Inflammatory macrophage treated with lipopolysaccharide for 4 hours (primary cell): Measurements from ENCODE around the gene STK38L.

Experiments used
- DNase-seq: peaks from one replicate; pipeline ENCODE4 v3.0.0-alpha.2; 2020

Gene STK38L

GRCh38 chr12:27330846-27331245 is 86.8 kb downstream of the STK38L start:
- no peak for DNase-seq

- peak; percentile 94 for DNase-seq
Observed at GRCh38 chr12:27331291-27331926, 87.3 kb downstream of the STK38L start.

DNA sequence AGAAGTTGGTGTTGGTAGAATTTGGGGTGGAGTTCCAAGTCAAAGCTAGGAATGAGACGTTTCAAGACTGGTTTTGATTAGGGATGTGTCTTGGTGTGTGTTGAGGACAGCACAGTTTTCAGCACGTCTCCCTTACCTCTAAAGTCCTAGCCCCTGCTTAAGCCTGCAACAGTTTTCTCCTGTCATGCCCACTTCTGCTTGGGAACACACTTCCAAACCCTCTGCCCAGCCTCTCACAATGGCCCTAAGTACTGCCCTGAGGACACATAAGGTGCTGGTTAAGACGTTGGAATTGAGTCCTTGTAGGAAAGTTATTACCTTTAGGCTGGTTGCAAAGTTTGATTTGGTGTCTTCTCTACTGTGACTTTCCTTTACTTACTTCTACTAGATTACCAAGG is 87.8 kb downstream of the STK38L start:
- no peak for DNase-seq

GRCh38 chr12:27332407-27332713 is 88.3 kb downstream of the STK38L start:
- no peak for DNase-seq

- peak; percentile 49 for DNase-seq
Observed at GRCh38 chr12:27332714-27333402, 88.8 kb downstream of the STK38L start, which contains the start of gene BMAL2. TSS of gene BMAL2 (plus strand) at chr12:27332836. CDS start at chr12:27333073, 237 bp downstream.

GRCh38 chr12:27333403-27334009 is 89.4 kb downstream of the STK38L start:
- DNase-seq, result peak; percentile 88

DNA sequence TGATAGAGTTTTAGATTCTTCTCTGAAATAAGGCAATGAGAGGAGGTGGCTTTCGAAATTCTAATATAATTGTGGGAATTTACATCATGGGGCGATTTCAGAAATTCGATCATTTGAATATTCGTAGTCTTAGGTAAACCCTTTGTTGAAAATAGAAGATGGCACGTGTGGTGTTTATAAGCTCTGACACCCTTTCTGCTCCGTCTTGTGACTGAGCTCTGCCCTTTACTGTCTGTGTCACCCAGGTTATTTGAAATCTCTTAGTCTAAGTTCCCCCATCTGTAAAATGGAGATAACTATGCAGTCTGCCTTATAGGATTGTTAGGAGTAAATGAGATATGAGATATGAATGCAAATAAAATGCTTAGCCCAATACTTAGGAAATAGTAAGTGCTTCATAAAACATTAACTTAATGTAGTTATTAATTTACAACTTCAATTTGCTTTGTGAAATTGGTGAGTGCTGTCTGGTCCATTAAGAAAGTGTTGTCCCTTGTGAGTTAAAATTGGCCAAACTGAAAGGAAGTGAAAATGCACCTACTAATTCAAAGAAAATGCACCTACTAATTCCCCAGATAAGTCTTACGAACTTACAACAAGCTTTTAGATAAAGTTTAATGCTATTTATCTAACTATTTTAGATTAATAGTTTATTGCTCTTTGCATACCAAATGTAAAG is 90.1 kb downstream of the STK38L start:
- DNase-seq, result peak; percentile 42

DNA sequence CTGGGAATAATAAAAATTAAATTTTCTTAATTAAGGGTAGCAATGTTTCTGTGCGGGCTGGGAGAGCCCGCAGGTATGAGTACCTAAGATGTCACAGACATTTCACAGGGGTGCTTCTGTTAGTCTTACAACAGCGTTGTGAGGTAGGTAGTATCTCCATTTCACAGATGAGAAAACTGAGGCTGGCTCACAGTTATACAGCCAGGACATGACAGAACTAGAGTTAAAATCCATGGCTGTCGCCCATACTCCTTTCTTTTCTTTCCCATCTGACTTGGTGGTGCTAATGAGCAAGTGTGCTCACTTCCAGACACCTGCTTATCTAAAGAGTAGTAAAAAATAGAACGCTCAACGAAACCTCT is 90.6 kb downstream of the STK38L start:
- no peak for DNase-seq

DNA sequence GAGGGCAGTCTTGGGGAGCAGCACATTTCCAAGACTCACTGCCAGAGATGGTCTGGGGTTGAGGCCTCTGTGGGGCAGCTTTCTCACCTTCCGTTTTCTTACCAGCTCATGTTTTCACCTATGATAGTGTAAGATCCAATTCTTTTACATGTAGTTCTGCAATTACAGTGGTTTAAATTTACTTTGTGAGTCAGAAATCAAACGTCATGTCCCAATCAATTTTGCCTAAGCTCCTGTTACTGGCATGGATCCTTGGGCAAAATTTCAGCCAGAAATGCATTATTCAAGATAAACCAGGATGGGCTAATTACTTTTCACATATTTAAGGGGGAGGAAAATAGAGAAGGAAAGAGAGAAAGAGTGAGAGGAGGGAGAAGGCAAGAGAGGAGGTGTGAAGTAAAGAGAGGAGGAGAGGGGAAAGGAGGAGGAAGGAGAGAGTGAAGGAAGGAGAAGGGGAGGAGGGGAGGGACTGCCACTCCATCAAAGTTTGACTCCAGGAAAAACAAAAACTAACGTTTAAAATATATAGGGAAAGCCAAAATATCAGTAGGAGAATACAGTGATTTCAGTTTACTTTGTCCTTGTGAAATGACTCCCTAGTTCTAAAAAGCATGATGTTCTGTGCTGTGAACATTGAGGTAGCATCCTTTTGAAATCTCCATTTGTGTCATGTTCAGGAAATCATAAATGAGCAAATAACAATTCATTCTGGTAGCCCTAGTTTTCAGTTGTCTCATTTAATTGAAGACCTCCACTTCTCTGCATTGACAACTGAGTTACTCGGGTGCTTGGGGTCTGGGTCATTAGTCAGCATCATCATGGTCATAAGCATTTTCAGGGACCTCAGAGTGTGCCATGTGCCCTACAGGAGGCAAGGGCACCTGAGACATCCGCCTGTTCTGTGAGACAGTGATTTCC is 91.5 kb downstream of the STK38L start:
- no peak for DNase-seq

DNA sequence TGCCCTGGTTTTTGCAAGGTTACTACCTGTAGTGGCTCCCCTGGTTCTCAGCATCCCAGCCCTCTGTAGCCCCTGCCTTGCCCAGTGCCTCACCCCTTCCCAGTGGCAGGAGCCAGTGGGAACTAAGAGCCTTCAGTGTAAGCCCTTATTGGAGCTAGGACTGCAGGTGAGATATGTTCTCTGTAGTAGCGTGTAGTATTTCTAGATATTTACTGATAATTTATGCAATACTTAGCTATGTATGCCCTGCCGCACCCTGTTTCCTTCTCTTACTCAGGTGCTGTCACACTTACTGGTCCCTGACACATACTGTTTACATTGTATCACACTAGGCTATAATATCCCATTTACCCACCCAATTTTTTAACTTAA is 92.2 kb downstream of the STK38L start:
- no peak for DNase-seq

DNA sequence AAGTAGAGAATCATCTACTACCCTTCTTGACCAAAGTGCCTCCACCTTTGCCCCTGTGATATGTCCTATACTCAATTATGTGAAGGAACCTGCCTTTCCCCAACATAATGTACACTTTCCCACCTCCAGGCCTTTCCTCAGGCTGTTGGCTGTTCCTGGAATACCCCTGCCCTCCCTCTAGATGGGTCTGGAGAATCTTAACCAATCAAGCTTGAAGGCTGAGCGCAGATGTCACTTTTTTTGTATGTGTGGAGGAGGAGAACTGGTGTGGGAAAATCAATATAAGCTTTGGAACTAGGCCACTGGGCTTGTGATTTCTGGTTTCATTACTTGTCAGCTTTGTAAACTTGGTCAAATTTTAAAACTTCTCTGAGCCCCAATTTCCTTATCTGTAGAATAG is 93.3 kb downstream of the STK38L start:
- DNase-seq, result no peak

GRCh38 chr12:27338473-27338872 is 94.4 kb downstream of the STK38L start:
- peak; percentile 22 for DNase-seq

DNA sequence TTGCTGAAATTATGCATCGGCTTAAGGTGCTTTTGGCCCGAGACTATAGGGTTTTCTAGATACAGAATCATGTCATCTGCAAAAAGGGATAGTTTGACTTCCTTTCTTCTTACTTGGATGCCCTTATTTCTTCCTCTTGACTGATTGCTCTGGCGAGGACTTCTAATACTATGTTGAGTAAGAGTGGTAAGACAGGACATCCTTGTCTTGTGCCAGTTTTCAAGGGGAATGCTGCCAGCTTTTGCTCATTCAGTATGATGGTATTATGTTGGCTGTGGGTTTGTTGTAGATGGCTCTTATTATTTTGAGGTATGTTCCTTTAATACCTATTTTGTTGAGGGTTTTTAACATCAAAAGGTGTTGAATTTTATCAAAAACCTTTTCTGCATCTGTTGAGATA is 96.9 kb downstream of the STK38L start:
- DNase-seq, result no peak

DNA sequence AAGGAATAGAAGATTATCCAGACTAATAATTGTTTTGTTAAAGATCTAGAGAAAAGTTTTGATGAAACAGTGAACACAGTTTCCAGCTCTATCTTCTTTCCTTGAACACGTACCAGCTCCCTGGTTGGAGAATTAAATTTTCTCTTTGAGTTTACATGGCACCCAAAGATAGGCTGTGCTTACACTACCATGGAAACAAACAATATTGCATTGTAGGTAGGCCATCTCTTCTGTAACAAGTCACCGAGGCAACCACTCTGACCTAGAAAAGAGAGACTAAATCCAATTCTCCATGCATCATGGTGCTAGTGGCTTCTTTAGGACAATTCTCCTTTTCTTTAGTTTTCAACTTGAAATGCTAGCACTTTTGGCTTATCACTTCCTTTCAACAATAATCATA is 98.5 kb downstream of the STK38L start:
- DNase-seq, result no peak

DNA sequence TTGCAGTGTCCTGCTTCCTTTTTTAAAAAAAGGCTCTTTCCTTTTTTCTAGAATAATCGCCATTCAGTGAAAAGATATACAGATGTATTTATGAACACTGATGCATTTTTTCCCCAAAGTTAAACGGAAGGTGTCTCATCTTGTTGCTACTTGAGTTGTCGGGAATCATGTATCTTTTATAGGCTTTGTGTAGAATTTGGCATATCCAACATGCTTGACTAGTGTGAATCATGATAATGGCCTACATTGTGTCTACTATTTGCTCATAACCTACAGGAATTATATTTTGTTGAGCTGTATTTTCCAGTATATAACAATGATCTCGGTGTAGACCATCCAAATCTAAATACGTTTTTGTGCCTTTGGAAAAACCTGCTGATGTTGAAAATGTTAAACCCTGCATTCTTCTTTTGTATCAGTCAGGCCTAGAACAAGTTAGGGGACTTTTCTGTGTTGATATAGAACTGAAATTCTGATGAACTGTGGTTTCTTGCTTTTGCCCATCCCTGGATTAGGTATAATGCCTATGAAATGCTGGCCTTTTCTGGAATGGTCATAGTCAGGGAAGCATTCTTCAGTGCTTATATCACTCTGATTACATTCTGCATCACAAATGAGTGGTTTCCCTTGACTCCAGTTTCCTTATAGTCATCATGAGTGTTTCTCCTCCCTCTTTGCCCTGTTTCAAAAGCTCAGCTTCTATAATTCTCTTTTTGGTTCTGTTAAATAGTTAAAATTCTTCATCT is 99.3 kb downstream of the STK38L start:
- peak; percentile 3 for DNase-seq

- DNase-seq, result no peak
Observed at GRCh38 chr12:27344246-27344645, 100.2 kb downstream of the STK38L start.

- DNase-seq, result no peak
Observed at GRCh38 chr12:27344760-27345159, 100.7 kb downstream of the STK38L start.

- no peak for DNase-seq
Observed at GRCh38 chr12:27345376-27345775, 101.3 kb downstream of the STK38L start.

DNA sequence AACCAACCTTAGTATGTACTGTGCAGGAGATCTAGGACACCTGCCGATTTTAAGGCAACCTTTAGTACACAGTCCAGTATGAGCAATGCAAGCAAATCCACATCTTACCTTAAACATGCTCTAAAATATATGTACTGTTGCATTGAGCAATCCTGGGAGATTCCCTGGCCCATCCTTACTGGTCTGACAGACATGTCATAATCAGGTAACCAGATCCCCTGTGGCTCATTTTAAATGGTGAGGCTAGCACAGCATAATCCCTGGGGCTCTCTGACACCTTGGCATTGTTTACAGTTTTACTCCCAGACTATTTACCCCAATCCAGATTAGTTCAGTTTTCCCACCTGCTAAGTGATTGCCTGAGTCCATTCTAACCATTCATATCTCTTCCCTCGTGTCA is 103.7 kb downstream of the STK38L start:
- DNase-seq, result no peak

- DNase-seq, result no peak
Observed at GRCh38 chr12:27351476-27351875, 107.4 kb downstream of the STK38L start.

DNA sequence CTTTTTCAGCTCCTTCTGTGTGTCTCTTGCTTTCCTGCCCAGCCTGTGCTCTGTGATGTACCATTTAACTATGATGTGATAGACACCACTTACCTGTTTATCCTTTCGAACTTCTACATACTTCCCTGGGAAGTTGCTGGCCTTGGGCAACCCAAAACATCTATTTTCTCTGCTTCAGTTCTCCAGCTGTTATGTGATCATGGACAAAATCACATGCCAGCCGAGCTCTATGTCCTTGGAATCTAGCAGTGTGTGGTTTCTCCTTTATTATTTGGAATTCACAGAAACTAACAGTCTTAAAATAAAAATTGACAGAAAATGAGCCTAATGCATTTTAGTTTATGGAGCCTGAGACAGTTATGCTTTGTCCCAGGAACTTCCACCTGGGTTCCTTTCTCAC is 111.4 kb downstream of the STK38L start:
- DNase-seq, result no peak

DNA sequence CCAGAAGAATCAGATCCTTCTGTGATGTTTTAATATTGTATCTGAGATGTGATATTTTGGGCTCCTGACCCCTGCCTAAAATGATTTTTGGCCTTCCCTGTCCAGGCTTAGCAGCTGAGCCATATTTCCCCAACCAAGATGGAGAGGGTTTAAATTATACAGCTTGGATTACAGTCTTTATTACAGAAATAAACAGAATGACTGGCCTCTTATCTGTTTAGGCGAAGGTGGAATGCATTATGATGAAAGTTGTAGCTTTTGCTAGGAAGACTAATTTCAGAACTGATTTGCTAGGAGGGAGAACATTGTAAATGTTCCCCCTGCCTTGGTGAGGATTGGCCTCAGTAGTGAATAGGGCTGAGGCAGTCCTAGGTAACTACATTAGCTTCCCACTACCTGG is 111.9 kb downstream of the STK38L start:
- DNase-seq, result no peak
